Type B pancreatic cell (in vitro differentiated cells): ENCODE data around the gene SKAP1. TPM values are rescaled to one million over a fixed set of nuclear protein-coding genes. Genes with fewer than 3 reads are reported as not detected.

Experiments used
- DNase-seq: peaks from one replicate; pipeline ENCODE4 v3.0.0; 2021; ENCODE audit warnings: mixed read lengths; ENCODE audit not compliant: unreplicated experiment; ENCODE audit errors: extremely low spot score
- H3K27ac Mint-ChIP-seq: 2 replicates; pipeline ENCODE4 v1.8.0; 2021; ENCODE audit warnings: mild to moderate bottlenecking, mixed read lengths
- H3K27me3 Mint-ChIP-seq: 2 replicates; pipeline ENCODE4 v1.8.0; 2021; ENCODE audit warnings: mixed read lengths
- H3K36me3 Mint-ChIP-seq: 2 replicates; pipeline ENCODE4 v1.8.0; 2021; ENCODE audit warnings: mixed read lengths
- H3K4me1 Mint-ChIP-seq: one replicate; pipeline ENCODE4 v1.8.0; 2021; ENCODE audit warnings: mixed read lengths; ENCODE audit not compliant: unreplicated experiment
- H3K4me3 Mint-ChIP-seq: 2 replicates; pipeline ENCODE4 v1.8.0; 2021; ENCODE audit warnings: mild to moderate bottlenecking, mixed read lengths
- H3K9me3 Mint-ChIP-seq: 2 replicates; pipeline ENCODE4 v1.8.0; 2021; ENCODE audit warnings: mixed read lengths
- total RNA-seq: library from RNA; stranded (reverse); gene quantifications from 2 replicates; pipeline ENCODE4 v1.2.1, GENCODE V29; 2021; ENCODE audit warnings: low replicate concordance
- TF ChIP-seq, protein P1 (sequence below): fragments of 200-600 bp; sonication (generic); conservative IDR thresholded peaks from 2 replicates; pipeline ENCODE4 v1.5.0; 2021; ENCODE audit warnings: antibody characterized with exemption, mild to moderate bottlenecking

The SKAP1 gene
- total RNA-seq, 1 donor from 2014 or later: 0.43 TPM

DNA sequence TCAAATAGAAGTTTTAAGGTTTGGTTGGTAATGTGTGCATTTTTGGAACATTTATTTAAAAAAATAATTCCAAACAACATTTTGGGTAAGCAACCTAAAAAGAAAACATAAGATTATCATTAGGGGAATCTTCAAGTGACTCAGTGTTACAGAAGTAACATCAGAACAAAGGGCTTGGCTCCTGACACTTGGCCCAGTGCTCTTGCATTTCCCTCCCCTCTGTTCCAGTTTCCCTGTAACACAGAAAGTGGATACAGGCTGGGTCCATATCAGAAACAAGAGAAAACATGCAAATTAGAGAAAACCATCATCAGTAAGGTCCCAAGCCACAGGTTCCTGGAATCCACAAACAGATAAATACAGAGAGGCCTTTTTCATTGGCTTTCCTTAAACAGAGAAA lies 40.1 kb downstream of the SKAP1 start:
- H3K4me1 Mint-ChIP-seq: peaks cover 11% of the 10 kb centered on the region
- peaks cover 40% of the 10 kb centered on the region for H3K27me3 Mint-ChIP-seq
- no peaks in the 10 kb centered on the region for H3K36me3 Mint-ChIP-seq
- TF ChIP-seq, protein P1, sequence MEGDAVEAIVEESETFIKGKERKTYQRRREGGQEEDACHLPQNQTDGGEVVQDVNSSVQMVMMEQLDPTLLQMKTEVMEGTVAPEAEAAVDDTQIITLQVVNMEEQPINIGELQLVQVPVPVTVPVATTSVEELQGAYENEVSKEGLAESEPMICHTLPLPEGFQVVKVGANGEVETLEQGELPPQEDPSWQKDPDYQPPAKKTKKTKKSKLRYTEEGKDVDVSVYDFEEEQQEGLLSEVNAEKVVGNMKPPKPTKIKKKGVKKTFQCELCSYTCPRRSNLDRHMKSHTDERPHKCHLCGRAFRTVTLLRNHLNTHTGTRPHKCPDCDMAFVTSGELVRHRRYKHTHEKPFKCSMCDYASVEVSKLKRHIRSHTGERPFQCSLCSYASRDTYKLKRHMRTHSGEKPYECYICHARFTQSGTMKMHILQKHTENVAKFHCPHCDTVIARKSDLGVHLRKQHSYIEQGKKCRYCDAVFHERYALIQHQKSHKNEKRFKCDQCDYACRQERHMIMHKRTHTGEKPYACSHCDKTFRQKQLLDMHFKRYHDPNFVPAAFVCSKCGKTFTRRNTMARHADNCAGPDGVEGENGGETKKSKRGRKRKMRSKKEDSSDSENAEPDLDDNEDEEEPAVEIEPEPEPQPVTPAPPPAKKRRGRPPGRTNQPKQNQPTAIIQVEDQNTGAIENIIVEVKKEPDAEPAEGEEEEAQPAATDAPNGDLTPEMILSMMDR: no peak
- H3K4me3 Mint-ChIP-seq: no peak overlapping the region
- H3K27ac Mint-ChIP-seq: no peak overlapping the region
- H3K9me3 Mint-ChIP-seq: peaks cover 1% of the 10 kb centered on the region
- DNase-seq: no peak

DNA sequence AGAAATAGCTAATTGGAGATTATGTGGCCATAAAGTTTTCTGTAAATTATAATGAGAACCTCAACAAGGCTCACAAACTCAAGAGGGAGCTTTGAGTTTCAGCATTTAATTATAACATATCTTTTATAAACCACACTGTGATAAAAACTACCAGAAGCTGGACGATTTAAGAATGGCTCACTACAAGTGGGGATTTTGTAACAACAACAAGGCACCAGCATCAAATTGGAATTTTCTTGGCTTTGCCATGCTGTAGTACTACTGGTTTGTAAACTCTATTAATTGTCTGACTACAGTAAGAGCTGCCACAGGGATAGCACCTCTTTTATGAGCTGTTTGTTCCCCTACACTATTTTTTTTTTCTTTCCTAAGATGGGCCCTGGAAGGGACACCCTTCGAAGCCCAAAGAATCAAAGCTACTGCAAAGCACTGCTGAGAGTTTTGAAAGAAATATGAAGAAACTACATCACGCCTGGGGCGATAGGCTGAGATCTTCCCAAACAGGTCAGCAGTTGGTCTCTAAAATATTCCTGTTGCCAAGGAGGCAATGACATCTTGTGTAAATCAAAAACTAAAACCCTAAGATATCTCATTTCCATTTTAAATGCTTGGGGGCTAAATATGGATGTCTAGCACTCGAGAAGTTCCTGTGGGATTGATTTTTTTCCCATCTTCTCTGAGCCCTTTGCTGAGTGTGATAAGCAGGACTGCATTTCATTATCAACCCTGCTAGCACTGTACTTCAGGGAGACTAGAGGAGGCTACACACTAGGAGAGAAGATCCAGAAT lies 40.9 kb downstream of the SKAP1 start:
- Mint-ChIP-seq H3K27ac (no peak overlapping the region), H3K4me3 (no peak overlapping the region), H3K4me1 (peaks cover 11% of the 10 kb centered on the region), H3K27me3 (peaks cover 46% of the 10 kb centered on the region), H3K36me3 (no peaks in the 10 kb centered on the region), H3K9me3 (peaks cover 5% of the 10 kb centered on the region)
- TF ChIP-seq, protein P1: no peak
- DNase-seq: no peak

DNA sequence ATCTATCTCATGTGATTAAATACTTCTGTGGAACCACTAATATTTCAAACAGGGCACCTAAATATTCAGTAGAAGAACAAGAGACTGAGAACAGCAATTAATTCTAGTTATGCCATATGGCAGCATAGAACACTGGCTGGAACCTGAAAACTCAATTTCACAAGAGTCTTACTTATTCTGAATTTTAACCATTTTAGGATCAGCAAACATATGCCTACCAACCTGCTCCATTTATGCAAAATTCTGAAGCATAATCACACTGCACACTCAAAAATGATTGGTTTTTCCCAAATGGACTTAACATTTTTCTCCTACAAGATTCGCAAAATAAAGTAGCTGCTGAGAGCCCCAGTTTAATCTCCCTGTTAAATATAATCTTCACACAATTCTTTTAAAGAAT lies 43.2 kb downstream of the SKAP1 start:
- DNase-seq: no peak
- peaks cover 5% of the 10 kb centered on the region for H3K9me3 Mint-ChIP-seq
- TF ChIP-seq, protein P1: no peak
- H3K4me1 Mint-ChIP-seq: peaks cover 7% of the 10 kb centered on the region
- no peaks in the 10 kb centered on the region for H3K36me3 Mint-ChIP-seq
- H3K27me3 Mint-ChIP-seq: peaks cover 52% of the 10 kb centered on the region
- no peak overlapping the region for H3K27ac Mint-ChIP-seq
- no peak overlapping the region for H3K4me3 Mint-ChIP-seq

DNA sequence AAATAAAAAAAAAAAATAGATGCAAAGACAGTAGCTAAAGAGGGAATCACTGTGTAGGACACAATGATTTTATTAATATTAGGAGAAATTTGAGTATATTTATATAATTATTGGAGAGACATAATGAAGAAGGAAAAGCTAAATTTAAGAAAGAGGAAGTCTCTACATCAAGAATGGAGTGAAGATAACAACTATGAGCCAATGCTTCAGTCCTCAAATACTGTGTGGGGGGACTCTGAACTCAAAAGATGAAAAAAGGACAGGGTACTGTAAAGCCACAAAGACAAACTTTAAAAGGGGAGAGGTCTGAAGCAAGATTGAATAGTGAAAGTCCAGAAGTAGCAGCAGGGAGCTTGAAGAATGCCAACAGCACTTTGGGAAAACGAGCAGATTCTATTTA lies 44.7 kb downstream of the SKAP1 start:
- DNase-seq: no peak
- peaks cover 7% of the 10 kb centered on the region for H3K4me1 Mint-ChIP-seq
- H3K36me3 Mint-ChIP-seq: no peaks in the 10 kb centered on the region
- peaks cover 54% of the 10 kb centered on the region for H3K27me3 Mint-ChIP-seq
- no peak overlapping the region for H3K27ac Mint-ChIP-seq
- TF ChIP-seq, protein P1: no peak
- peaks cover 5% of the 10 kb centered on the region for H3K9me3 Mint-ChIP-seq
- H3K4me3 Mint-ChIP-seq: no peak overlapping the region

DNA sequence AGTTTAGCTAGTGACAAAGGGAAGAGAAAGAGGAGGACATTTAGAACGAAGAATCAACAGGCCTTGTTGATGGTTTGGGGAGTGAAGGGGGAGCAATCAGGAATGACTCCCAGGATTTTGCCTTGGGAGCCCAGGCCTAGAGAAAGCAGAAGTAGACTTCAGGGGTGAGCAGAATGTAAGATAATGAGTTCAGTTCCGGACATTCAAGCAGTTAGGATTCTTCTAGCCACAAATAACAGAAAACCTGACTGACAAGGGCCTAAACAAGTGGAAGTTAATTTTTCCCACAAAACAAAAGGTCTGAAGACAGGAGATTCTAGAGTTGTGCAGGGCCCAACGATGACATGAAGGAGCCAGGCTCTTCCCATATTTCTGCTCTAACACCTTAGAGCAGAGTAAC lies 45.9 kb downstream of the SKAP1 start:
- Mint-ChIP-seq H3K4me3 (no peak overlapping the region), H3K27ac (no peak overlapping the region), H3K4me1 (peaks cover 2% of the 10 kb centered on the region), H3K27me3 (peaks cover 49% of the 10 kb centered on the region), H3K9me3 (peaks cover 5% of the 10 kb centered on the region), H3K36me3 (no peaks in the 10 kb centered on the region)
- TF ChIP-seq, protein P1: no peak
- no peak for DNase-seq
